Eye (tissue), 1 donor: ENCODE data around the gene TRPM3.
A peak's percentile ranks its signal among the peaks of the same experiment; 100 is the strongest.

Experiments
- DNase-seq: peaks from one replicate; pipeline ENCODE4 v3.0.0-alpha.2; 2015

Gene TRPM3

DNA sequence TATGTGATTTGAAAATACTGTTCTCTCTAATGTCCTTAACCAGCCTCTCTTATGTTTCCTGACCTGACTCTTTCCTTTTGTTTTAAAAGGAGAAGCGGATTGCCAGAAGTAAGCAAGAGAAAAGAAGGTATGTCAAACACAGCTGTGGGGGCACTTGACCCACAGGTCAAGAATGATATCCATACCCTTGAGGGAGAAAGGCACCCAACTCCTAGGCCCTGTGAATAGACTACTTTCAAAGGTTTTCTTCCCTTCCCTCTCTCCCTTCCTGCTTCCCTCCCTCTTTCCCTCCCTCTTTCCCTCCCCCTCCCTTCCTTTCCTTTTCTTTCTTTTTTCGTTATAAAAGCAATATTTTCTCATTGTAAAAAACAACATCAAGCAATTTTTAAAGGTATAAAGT is 306.8 kb downstream of the TRPM3 start:
- DNase-seq = no peak

DNA sequence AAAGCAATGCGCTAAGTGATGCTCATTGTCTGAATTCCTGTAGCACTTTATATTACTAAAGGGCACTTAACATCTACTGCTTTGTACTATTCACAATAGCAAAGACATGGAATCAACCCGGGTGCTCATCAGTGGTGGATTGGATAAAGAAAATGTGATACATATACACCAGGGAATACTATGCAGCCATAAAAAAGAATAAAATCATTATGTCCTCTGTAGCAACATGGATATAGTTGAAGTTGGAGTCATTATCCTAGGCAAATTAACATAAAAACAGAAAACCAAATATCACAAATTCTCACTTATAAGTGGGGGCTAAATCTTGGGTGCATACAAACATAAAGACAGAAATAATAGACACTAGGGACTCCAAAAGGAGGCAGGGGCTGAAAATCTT is 308.3 kb downstream of the TRPM3 start:
- no peak for DNase-seq

DNA sequence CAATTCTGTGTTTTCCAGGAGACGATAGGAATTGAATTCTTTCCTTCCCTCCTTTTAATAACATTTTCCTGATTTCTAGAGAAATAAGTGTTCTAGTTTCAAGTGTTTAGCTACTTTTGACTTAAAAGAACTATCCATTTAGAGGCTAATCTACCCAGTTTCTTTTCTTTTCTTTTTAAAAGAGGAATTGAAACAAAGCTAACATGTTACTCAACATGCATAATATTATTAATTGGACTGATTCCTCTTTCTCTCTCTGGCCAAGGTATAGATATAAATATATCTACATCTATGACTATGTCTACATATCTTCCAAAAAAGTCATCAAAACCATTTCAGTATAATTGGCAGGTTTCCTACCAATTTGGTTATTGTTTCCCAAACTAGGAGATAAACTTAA is 309.8 kb downstream of the TRPM3 start:
- no peak for DNase-seq

DNA sequence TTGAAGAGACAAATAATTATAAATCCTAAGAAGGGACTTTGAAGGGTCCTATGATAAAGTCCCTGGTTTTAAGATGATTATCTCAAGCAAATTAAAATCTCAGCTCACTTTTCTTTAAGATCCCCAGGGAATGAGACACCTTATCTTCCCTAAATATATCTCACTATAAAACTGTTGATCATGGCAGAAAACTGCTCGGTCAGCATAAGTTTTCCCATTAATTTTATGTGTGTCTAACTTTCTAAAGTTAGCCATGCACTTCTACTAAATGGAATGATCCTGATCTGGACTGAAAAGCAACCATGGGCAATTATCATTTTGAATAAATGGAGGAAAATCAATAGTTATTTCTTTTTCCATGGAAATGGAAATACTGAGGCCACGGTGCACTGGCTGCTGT is 314.5 kb downstream of the TRPM3 start:
- DNase-seq = no peak

DNA sequence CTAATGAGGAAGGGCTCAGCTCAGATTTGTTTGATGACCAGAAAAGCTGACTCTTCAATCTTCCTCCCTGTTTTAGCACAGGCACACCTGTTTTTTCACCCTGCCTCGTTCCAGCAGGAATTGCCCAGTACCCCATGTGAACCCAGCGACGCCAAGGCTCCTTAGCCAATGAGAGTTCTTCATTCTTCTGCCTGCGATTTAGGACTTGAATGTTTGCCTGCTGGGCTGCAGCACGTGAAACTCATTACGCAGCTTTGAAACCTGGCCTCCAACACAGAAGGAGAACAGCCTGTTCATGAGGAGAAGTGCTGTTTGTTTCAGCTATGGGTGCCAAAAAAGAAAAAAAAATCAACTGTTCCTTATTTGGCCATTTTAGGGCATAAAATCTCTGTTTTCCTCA is 315.5 kb downstream of the TRPM3 start:
- peak; percentile 61 for DNase-seq

DNA sequence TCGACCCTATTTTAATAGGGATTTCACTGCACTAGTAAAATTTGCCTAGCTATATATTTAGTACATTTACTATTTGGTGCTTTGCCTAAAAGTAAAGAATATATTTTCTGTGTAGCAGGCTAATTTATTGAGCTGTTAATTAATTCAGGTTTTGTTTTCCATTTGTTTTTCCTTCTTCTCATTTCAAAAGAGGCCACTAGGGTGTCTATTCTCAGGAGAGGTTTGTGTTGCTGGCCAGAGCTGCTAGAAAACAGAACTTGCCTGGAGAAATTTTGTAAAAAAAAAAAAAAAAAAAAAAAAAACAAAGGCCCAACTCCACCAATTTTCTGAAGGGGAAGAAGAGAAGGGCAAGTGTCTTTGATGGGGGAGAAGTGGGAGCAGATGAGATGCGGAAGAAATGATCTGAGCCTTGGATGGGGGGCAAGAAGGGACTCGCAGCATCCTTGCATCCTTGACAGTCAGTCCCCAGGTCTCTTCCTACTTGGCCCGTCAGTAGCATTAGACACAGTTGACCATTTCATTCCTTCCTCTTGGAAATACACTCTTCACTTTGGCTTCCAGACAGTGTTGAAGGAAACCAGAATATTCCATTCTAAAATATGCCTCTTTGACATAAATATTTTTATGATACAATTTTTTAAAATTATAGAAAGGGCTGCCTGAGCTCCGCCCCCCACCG is 318.5 kb downstream of the TRPM3 start:
- no peak for DNase-seq

DNA sequence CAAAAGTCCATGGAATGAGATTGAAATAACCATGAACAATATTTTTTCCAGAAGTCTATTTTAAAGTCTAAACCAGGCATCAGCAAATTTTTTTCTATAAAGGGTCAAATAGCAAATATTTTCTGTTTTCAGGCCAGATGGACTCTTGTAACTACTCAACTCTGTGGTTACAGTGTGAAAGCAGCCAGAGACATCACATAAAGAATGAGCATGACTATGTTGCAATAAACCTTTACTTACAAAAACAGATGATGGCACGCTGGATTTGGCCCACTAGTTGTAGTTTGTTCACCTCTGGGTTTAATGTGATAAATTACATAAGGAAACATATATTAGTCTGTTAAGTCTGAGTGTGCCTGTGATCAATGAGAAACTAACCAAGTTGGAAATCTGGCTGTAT is 319.2 kb downstream of the TRPM3 start:
- no peak for DNase-seq

DNA sequence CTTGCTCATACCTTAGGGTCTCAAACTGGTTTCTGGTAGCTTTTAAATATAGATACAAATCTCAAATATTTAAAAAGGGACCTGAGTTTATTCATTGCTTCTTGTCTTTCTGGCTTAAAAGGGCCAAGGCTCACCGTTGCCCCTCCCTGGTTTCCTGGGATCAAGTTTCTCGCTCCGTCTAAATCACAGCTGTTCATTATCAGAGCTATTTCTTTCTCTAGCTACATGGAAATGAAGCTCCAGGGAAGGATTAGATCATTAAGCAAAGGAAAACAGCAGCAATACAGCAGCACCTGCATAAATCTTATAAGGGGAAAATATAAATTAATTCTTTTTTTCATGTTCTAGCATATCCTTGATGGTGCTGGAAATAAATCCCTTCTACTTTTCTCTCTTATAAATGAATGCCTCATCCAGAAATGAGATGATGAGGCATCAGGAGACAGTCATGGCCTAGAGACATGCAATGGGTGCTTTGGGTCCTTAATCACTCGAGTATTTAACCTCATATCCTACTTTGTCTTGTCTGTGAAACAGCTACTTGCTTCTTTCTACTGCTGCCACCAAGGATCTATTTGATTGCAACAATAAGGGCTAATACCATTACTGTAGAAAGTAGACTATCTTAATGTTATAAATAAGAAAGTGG is 320.1 kb downstream of the TRPM3 start:
- no peak for DNase-seq

DNA sequence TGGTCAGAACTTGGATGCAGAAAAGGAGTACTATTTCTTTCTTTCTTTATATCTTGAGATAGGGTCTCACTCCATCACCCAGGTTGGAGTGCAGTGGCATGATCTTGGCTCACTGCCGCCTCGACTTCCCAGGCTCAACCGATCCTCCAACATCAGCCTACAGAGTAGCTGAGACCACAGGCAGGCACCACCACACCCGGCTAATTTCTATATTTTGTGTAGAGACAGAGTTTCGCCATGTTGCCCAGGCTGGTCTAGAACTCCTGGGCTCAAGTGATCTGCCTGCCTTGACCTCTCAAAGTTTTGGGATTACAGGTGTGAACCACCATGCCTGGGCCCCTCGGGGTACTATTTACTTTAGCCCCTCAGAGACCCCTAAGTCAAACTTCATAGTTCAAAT is 323.4 kb downstream of the TRPM3 start:
- no peak for DNase-seq

DNA sequence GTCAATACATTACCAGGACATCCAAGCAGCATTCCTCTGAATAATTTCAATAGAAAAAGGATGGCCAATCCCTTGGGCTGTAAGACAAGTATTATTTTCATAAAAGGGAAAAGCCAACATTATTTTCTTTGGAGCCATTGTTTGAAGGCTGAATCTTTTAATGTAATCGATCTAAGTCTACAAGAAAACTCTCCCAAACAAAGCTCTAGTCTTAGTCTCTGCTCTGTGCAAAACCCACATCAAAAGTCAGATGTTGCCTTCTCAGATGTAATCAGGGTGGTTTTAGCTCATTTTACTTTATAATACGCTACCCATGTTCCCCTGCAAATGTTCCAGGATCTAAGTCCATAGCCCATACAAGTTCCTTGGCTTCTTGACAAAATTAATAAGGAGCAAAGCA is 325.6 kb downstream of the TRPM3 start:
- DNase-seq = no peak

DNA sequence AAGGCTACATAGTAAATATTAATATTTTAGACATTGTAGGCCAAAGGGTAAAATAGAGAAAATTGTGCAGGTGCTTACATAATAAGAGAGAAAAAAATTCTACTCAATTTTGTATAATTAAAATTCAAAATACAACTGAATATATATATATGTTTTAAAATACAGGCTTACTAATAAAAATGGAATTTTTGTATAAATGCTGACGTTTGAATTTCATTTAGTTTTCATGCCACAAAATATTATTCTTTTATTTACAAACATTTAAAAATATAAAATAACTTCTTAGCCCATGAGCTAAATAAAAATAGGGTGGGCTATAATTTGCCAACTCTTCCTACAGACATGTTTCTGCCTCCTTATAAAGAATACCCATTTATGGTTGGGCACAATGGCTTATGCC is 328.6 kb downstream of the TRPM3 start:
- no peak for DNase-seq

DNA sequence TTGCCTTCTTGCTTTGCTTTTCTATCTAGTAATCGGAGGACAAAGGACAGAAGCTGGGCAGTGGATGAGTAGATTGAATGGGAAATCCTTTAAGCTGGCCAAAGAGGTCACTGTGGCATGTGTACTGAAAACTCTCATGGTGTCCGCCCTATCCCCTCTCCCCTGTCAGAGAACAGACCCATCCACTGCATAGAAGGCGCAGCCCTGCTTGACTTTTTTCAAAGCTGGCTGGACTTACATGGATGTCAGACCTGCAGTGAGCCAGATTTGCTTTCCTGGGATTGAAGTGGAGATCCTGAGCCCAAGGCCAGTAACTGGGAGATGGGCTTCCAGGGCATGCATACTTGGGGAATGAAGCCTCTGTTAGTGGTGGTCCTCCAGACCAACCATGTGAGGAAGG is 329.5 kb downstream of the TRPM3 start:
- no peak for DNase-seq

DNA sequence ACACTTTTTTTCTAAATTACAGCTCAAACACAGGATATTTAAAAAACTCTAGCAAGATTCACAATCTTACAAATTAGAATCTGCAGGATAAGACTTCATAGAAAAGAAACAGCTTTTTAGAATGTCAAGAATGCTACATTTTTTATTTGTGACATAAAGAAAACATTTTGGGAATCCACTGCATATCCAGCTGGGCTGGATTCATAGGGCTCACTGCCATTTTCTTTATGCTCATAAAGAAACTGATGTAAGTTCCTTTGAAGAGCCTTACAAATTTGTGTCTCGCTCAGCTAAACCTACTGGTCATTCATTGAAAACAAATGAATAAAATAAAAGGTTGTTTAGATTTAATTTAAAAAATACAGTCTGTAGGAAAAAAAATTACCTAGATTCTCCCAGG is 332.3 kb downstream of the TRPM3 start:
- no peak for DNase-seq

DNA sequence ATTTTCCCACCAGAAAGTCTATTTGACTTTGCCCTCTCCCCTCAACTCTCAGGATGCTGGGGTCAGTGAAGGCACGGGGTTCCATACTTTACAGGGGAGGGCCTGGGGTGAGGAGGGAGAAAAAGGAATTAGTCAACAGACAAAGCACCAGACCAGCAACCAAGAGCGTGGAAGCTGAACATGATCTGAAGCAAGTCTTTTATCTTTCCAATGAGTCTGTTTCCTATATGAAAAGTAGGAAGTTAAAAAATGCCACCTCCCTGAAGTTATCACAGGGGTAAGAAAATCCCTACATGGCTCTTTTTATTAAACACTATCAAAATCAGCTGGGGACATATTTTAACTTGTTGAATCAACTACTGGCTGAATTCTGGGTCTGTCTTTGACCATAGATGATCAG is 337.0 kb downstream of the TRPM3 start:
- no peak for DNase-seq

DNA sequence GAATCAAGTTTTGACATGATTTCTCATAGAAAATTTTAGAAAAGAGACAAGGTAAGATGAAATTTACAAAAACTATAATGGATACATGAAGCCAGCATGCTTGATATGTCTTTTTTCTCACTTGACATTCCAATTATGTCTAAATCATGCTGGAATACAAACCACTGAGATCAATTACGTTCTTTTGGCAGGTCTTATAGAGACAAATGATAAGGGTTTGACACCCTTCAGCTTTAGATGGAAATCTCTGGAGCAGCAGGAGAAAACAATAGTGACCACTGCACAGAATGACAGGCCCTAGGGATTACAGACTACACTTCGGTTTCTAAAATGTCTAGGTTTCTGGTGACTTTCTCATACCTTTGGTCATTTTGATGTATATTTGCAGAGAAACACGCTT is 342.9 kb downstream of the TRPM3 start:
- no peak for DNase-seq

DNA sequence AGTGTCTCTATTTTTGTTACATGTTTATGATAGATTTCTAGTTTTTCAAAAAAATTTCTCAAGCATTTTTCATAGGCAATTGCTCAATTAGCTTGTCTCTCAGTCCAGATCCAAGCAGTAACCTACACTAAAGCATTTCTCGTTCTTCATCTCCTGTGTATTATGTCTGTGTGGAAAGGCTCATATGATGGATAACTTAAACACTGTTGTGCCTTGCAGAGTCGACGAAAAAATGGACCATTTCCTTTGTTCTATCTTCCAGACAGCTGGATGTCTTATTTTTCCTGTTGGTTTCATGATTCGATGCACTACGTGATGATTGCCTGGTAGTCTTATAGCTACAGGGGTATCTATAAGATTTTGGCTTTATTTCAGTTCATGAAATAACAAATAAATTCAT is 347.8 kb downstream of the TRPM3 start:
- peak; percentile 6 for DNase-seq

DNA sequence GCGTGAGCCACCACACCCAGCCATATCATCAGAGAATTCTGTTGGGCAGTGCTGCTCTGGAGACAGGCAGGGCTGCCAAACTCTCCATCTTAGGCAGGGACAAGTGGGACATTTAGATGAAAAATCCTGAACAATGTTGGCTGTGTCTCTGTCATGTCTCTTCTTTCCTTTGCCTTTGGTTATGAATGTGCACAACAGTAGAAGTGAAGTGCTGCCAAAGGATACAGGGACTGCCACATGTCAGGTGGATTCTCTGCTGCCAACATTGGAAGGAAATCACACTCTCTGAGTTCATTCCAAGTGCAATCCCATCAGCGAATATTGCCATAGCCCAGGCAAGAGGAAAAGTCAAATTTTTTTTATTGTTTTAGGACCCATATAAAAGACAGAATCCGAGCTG is 348.8 kb downstream of the TRPM3 start:
- peak; percentile 29 for DNase-seq

DNA sequence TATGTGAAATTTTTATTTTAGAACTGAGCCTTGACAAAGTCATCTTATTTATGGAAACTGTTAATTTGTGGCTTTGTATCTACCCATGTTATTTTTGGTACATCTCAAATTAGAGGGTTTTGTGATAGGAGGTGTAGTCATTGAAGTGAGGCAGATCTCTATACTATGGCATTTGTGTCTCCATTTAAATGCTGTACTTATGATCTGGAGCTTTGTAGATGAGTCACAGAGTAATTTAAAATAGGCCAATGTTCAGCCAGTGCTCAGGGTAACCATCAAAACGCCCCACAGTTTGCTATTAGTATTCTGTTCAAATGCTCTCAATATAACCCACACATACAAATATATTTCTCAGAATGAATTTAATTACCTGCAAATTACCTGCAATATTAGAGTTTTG is 355.5 kb downstream of the TRPM3 start:
- DNase-seq = no peak

DNA sequence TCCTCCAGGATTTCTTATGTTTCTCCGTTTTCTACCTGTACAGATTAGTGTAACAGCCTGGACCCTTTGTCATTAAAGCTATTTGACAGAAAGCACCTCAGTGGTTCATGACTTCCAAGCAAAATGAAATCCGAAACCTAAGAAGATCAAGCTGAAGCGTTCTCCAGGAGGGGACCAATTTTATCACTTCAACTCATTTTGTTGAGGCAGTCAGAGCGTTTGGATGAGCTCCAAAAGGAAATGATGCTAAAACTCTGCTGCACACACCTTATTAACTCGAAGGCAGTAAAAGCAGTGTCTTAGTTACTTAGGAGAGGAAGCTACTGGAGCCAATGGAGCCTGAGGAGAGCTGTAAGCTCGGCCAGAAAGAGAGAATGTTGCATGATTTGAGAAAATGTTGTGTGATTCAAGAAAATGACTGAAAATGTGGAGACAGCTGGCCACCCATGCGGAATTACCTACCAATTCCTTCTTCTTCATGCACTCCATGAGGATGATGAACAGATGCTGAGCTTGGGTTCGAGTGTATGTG is 360.2 kb downstream of the TRPM3 start:
- no peak for DNase-seq

DNA sequence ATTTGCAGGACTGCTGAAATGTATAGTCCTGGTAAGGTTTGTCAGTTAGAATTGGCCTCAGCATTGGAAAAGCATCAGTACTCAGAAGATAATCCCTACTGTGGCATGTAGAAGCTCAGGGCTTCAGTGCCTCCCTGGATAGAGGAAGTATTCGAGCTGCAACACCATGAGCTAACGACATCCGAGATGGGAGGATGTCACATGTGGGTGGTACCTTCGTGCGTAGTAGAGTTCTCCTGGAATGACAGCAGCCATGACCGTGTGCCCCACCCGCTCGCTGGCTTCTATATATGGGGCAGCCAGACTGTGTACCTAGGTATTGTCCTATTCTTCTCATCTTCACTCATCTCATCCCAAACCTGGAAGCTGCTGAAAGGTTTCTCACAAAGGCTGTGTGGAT is 361.2 kb downstream of the TRPM3 start:
- no peak for DNase-seq

DNA sequence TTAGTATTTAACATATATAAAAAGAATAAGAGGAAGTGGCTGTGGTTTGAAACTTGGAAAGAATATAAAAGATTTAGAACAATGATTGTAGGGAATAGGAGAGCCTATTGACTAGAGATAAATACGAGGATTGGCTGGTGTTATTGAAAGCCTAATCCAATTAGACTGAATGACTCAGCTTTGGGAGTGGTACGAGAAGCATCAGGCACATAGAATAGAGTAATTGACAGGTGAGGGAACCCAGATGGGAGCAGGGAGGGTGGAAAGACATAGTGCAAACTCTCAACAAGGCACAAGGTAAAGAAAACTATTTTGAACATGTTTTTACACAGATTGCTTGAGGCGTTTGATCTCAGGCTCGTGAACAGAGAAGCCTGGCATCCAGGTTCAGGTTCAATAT is 368.1 kb downstream of the TRPM3 start:
- DNase-seq = no peak

DNA sequence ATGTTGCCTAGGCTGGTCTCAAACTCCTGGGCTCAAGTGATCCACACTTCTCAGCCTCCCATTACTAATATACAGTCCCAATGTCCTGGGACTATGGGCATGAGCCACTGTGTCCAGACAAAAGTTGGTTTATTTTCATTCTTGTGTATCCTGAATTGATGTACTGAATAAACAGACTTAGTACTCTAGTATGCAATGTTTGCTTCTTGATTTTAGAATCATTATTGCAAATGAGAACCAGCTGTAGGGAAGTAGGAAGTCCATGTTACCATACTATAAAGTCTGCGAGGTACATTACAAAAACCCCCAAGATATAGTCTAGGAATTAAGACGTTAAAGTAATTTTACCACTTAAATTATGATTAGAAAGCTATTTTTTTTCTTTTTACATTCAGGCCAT is 372.4 kb downstream of the TRPM3 start:
- no peak for DNase-seq

DNA sequence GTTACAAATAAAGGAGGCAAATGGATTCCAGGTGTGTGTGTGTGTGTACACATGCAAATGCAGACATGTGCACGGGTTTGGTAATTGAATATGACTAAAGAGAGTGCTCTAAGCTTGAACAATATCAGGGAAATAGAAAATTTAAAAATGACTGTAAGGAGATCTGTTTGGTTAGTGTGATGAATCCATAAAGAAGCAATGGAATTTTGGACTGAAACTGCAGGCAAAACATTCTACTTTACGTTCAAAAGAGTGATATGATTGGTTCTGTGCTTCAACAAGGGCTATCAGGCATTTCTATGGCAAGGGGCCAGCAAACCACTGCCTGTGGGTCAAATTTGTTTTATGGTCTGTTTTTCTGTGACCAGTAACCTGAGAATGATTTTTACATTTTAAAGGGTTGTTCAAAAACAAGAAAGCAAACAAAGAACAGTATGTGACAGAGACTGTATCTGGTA is 374.1 kb downstream of the TRPM3 start:
- no peak for DNase-seq

DNA sequence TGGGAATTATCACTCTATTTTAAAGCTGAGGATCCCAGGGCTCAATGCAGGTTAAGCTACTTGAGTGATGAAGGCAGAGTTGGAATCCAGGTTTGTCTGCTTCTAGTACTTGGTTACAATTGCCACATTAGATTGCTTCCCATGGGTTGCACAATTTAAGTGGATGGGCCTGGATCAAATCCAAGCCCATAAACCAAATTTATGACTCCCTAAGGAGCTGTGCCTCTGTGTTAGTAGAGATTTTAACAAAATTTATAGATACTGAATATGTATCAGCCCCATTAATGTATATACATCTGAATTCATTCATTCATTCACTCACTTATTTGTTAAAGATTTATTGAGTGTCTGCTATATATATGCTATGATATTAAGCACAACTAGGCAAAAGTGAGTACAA is 374.7 kb downstream of the TRPM3 start:
- DNase-seq = no peak

DNA sequence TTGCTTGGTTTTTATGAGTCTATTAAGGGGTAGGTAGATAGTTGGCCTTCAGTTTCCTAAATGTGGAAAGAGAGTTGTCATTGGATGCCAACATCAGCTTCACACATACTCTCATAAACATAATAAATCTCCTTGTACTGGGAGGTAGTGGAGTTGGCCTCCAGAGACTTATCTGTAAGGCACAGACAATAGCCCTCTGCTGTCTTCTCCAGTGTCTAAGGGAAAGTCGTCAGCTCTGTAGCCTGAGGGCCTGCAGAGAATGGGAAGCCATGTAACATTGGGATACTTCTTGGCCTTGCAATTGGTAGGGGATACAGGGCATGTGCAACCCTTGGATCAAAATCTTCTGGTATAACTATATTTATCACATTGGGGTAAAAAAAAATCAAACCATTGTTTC is 375.1 kb downstream of the TRPM3 start:
- no peak for DNase-seq
